B cell (primary cell): Measurements from ENCODE around the gene MAP10.

Experiments
- CTCF ChIP-seq: fragments of 200-600 bp; IDR thresholded peaks from one replicate; pipeline ENCODE4 v1.8.0; 2022; ENCODE audit warnings: antibody characterized with exemption, mild to moderate bottlenecking
- EZH2 ChIP-seq: IDR thresholded peaks from 2 replicates; pipeline ENCODE4 v1.6.1; 2012; ENCODE audit warnings: borderline replicate concordance, low read depth, mild to moderate bottlenecking, moderate library complexity, low read length; ENCODE audit not compliant: insufficient read depth, poor library complexity, severe bottlenecking

- TF ChIP-seq CTCF (no peak), EZH2 (no peak)
Measured at GRCh38 chr1:232806186-232806510, 932 bp downstream of the MAP10 start.
